Tibial nerve (tissue), 4 donors: Measurements from ENCODE around the gene TINCR. TPM values are rescaled to one million over a fixed set of nuclear protein-coding genes. Genes with fewer than 3 reads are reported as not detected.

ENCODE experiments used
- DNase-seq, 2 donors: peaks; one replicate each; pipeline ENCODE4 v3.0.0-alpha.2; 2019; ENCODE audit warnings: low spot score in 2 of 2
- H3K27ac ChIP-seq, 4 donors: fragments of 200-600 bp; sonication (generic) in 3 of 4; one replicate each; pipeline ENCODE4 v1.5.1; 2017 to 2019; ENCODE audit warnings: mild to moderate bottlenecking in 1 of 4
- H3K27me3 ChIP-seq, 2 donors: fragments of 200-600 bp; sonication (generic) in 1 of 2; one replicate each; pipeline versions ENCODE4 v1.5.1 to v1.6.0; 2017 to 2019
- H3K36me3 ChIP-seq, 3 donors: fragments of 200-600 bp; sonication (generic); one replicate each; pipeline ENCODE4 v1.5.1; 2018 to 2019
- H3K4me1 ChIP-seq, 4 donors: fragments of 200-600 bp; sonication (generic) in 3 of 4; one replicate each; pipeline ENCODE4 v1.5.1; 2017 to 2019
- H3K4me3 ChIP-seq, 4 donors: fragments of 200-600 bp; sonication (generic) in 3 of 4; one replicate each; pipeline ENCODE4 v1.5.1; 2017 to 2019; ENCODE audit warnings: mild to moderate bottlenecking in 1 of 4, moderate library complexity in 1 of 4
- H3K9me3 ChIP-seq, 4 donors: fragments of 200-600 bp; sonication (generic) in 3 of 4; one replicate each; pipeline ENCODE4 v1.5.1; 2017 to 2019
- EP300 ChIP-seq, 2 donors: sonication (generic); formaldehyde crosslinking; IDR thresholded peaks; one replicate each; pipeline ENCODE4 v1.6.1; 2017; ENCODE audit warnings: antibody characterized with exemption in 2 of 2, mild to moderate bottlenecking in 1 of 2
- POLR2A ChIP-seq, 2 donors: fragments of 450-650 bp; IDR thresholded peaks; one replicate each; pipeline ENCODE4 v1.6.1; 2017; ENCODE audit warnings: antibody characterized with exemption in 2 of 2, mild to moderate bottlenecking in 2 of 2, moderate library complexity in 2 of 2
- WGBS, 2 donors: methylation state at CpG; one replicate each; pipeline ENCODE4 v1.1.5; 2018; 5-methylcytosine and 5-hydroxymethylcytosine counted together
- total RNA-seq, 4 donors: library from RNA; depleted of rRNA; stranded (reverse); fragments of >200 nt; gene quantifications; one replicate each; pipeline ENCODE4 v1.1.0, GENCODE V29; 2016
- TF ChIP-seq, protein P1 (sequence below), 5 experiments: fragments of 200-600 bp in 3 of 5; fragments of 450-650 bp in 2 of 5; sonication (generic) in 3 of 5; IDR thresholded peaks; one replicate each; pipeline ENCODE4 v1.5.1; 2016 to 2019; ENCODE audit warnings: antibody characterized with exemption in 5 of 5, mild to moderate bottlenecking in 3 of 5, moderate library complexity in 2 of 5

The TINCR gene
- total RNA-seq, 4 donors from 2014 or later, result 0.30 to 13.9 (median 5.1) TPM

DNA sequence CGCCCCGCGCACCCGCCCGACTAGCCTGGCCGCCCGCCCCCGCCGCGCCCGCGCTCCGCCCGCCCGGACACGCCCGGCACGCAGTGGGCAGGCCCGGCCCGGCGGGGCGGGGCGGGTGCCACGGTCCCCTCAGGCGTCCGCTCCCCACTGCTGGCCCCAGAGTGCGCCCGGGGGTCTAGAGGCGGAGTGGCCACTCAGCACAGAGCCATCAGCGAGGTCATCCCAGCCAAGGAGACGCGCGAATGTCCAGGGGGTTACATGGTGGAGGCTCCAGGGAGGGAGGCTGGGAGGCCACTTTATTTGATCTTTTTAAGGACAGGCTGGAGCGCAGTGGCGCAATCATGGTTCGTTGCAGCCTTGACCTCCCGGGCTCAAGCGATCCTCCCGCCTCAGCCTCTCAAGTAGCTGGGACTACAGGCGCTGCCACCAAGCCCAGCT lies 236 bp upstream of the TINCR start:
- DNase-seq, result no peak
- TF ChIP-seq POLR2A (IDR thresholded peaks at IDR 0.05) (no peak), EP300 (IDR thresholded peaks at IDR 0.05) (no peak)
- TF ChIP-seq, protein P1, sequence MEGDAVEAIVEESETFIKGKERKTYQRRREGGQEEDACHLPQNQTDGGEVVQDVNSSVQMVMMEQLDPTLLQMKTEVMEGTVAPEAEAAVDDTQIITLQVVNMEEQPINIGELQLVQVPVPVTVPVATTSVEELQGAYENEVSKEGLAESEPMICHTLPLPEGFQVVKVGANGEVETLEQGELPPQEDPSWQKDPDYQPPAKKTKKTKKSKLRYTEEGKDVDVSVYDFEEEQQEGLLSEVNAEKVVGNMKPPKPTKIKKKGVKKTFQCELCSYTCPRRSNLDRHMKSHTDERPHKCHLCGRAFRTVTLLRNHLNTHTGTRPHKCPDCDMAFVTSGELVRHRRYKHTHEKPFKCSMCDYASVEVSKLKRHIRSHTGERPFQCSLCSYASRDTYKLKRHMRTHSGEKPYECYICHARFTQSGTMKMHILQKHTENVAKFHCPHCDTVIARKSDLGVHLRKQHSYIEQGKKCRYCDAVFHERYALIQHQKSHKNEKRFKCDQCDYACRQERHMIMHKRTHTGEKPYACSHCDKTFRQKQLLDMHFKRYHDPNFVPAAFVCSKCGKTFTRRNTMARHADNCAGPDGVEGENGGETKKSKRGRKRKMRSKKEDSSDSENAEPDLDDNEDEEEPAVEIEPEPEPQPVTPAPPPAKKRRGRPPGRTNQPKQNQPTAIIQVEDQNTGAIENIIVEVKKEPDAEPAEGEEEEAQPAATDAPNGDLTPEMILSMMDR (IDR thresholded peaks at IDR 0.05), result no peak
- Histone ChIP-seq H3K4me1 (peaks cover 0 to 4% (median 0%) of the 10 kb centered on the region in 4 donors), H3K36me3 (no peaks in the 10 kb centered on the region), H3K27ac (no peak overlapping the region), H3K9me3 (peaks cover 0 to 2% (median 0%) of the 10 kb centered on the region in 4 donors), H3K4me3 (peak overlapping the region in 1 of 4 donors; percentile 45), H3K27me3 (peaks cover 0 to 50% of the 10 kb centered on the region in 2 donors)
- 53 to 58% methylated on average over 12 to 14 of the region's 40 CpGs for WGBS, 2 donors

DNA sequence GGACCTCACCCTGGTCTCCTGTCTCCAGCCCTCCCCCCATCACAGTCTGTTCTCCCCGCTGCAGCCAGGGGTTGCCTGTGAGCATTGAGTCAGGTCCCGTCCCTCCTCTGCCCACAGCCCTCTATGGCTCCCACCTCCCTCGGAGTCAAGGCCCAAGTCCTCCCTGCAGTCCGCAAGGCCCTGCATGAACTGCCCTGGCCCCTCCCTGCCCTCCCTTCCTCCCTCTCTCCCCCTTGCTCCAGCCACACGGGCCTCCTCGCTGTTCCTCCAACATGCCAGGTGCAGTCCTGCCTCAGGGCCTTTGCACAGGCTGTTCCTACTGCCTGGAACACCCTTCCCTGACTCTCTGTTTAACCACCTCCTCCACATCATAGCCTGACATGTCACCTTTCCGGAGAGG lies 2.8 kb downstream of the TINCR start:
- DNase-seq, result no peak
- 70 to 71% methylated on average over 7 of the region's 7 CpGs for WGBS, 2 donors
- Histone ChIP-seq H3K36me3 (peaks cover 0 to 15% (median 0%) of the 10 kb centered on the region in 3 donors), H3K9me3 (peaks cover 0 to 25% (median 0%) of the 10 kb centered on the region in 4 donors), H3K4me3 (no peak overlapping the region), H3K27me3 (peaks cover 0 to 68% of the 10 kb centered on the region in 2 donors), H3K27ac (no peak overlapping the region), H3K4me1 (peaks cover 0 to 4% (median 0%) of the 10 kb centered on the region in 4 donors)
- no peak for TF ChIP-seq POLR2A (IDR thresholded peaks at IDR 0.05)
- no peak for TF ChIP-seq EP300 (IDR thresholded peaks at IDR 0.05)
- TF ChIP-seq, protein P1 (IDR thresholded peaks at IDR 0.05), result no peak

DNA sequence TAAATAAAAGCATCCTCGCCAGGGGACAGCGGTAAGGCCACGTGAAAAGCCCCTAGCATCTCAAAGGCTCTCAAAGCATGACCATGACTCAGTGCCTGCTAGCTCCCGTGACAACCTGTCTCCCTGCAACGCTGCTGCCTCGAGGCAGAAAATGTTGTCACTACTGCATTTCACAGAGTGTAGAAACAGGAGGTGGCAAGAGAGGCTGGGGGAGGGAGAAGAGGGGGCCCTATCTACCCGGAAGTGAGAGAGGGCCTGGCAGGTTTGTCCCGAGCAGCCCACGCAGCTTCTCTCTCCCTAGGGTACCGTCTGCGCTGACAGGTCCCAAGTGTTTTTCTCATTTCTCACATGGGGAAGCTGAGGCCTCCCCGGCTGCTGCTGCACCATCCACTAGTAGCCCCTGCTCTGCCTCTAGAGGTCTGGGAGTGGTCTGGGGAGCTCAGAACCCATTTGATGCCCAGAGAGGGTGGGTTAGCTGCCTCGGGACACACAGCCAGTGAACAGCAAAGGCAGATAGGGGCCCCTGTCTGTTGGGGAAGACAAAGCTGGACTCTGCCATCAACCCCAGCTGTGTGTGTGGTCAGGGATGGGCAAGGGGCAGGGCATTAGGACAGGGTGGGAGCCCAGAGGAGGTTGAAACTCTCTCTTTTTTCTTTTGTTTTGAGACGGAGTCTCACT lies 3.7 kb downstream of the TINCR start:
- no peak for DNase-seq
- Histone ChIP-seq H3K4me1 (peaks cover 0 to 4% (median 0%) of the 10 kb centered on the region in 4 donors), H3K36me3 (peaks cover 0 to 15% (median 0%) of the 10 kb centered on the region in 3 donors), H3K27me3 (peaks cover 0 to 66% of the 10 kb centered on the region in 2 donors), H3K4me3 (no peak overlapping the region), H3K9me3 (peaks cover 0 to 25% (median 0%) of the 10 kb centered on the region in 4 donors), H3K27ac (no peak overlapping the region)
- TF ChIP-seq EP300 (IDR thresholded peaks at IDR 0.05) (no peak), POLR2A (IDR thresholded peaks at IDR 0.05) (no peak)
- TF ChIP-seq, protein P1 (IDR thresholded peaks at IDR 0.05), result no peak
- 35 to 52% methylated on average over 14 of the region's 14 CpGs for WGBS, 2 donors

DNA sequence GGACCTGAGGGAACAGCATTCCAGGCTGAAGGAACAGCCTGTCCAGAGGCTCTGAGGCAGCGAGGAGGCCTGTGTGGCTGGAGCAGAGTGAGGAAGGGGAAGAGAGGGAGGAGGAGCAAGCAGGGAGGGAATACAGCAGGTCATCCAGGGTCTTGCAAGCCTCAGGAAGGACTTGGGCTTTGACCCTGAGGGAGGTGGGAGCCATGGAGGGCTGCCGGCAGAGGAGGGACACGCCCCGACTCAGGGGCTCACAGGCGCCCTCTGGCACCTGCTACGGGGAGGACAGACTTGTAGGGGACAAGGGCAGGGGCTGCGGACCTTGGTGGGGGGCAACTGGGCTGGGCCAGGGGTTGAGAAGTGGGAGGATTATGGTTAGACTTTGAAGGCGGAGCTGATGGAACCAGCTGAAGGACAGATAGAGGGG lies 4.7 kb downstream of the TINCR start:
- H3K4me1 ChIP-seq, result peaks cover 0 to 1% (median 0%) of the 10 kb centered on the region in 4 donors
- peaks cover 0 to 15% (median 0%) of the 10 kb centered on the region in 3 donors for H3K36me3 ChIP-seq
- TF ChIP-seq EP300 (IDR thresholded peaks at IDR 0.05), result no peak
- no peak for TF ChIP-seq POLR2A (IDR thresholded peaks at IDR 0.05)
- TF ChIP-seq, protein P1 (IDR thresholded peaks at IDR 0.05), result no peak
- H3K27me3 ChIP-seq, result peaks cover 0 to 55% of the 10 kb centered on the region in 2 donors
- WGBS, 2 donors, result 44 to 48% methylated on average over 8 of the region's 8 CpGs
- H3K4me3 ChIP-seq, result no peak overlapping the region
- H3K9me3 ChIP-seq, result peaks cover 0 to 25% (median 0%) of the 10 kb centered on the region in 4 donors
- DNase-seq, result no peak
- no peak overlapping the region for H3K27ac ChIP-seq

DNA sequence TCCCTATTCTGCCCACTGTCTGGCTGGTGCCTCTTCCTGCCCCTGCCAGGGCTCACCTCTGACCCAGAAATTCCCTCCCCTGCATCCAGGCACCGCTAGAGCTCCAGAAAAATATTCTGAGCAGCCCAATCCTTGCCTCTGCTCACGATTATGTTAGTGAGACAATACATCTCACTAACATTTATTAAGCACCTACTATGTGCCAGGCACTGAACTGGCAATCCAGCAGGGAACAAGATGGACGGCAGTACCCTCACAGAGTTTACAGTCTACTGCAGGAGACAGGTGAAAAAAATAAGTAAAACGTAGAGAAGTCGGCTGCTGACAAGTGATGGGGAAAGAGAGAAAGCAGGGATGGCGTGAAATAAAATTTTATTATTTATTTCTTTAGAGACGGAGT lies 5.5 kb downstream of the TINCR start:
- DNase-seq, result no peak
- TF ChIP-seq EP300 (IDR thresholded peaks at IDR 0.05) (no peak), POLR2A (IDR thresholded peaks at IDR 0.05) (no peak)
- TF ChIP-seq, protein P1 (IDR thresholded peaks at IDR 0.05), result no peak
- Histone ChIP-seq H3K4me1 (no peaks in the 10 kb centered on the region), H3K27ac (no peak overlapping the region), H3K9me3 (peaks cover 0 to 25% (median 0%) of the 10 kb centered on the region in 4 donors), H3K4me3 (no peak overlapping the region), H3K36me3 (peaks cover 0 to 15% (median 0%) of the 10 kb centered on the region in 3 donors), H3K27me3 (peaks cover 0 to 53% of the 10 kb centered on the region in 2 donors)
- 86 to 89% methylated on average over 7 of the region's 7 CpGs for WGBS, 2 donors
